Mucosa of rectum (tissue), 2 donors: ENCODE data around the gene LHPP.
A peak's percentile ranks its signal among the peaks of the same experiment; 100 is the strongest.
"Not testable (repeated sequence)": the region's sequence is repeated elsewhere in the genome, so short reads cannot be mapped to it uniquely, and the experiment has no call there.

Experiments
- H3K27ac ChIP-seq, 2 donors: one replicate each; pipeline ENCODE4 v1.7.0; 2013; ENCODE audit warnings: inconsistent platforms in 2 of 2, low read depth in 2 of 2, low read length in 2 of 2
- H3K27me3 ChIP-seq, 2 donors: one replicate each; pipeline ENCODE4 v1.7.0; 2013; ENCODE audit warnings: low read length in 2 of 2; ENCODE audit not compliant: control insufficient read depth in 2 of 2, insufficient read depth in 2 of 2
- H3K36me3 ChIP-seq, 2 donors: one replicate each; pipeline ENCODE4 v1.7.0; 2013; ENCODE audit warnings: low read length in 2 of 2; ENCODE audit not compliant: control insufficient read depth in 2 of 2, insufficient read depth in 2 of 2
- H3K4me1 ChIP-seq, 2 donors: one replicate each; pipeline ENCODE4 v1.7.0; 2013; ENCODE audit warnings: low read length in 2 of 2, mild to moderate bottlenecking in 1 of 2; ENCODE audit not compliant: control insufficient read depth in 2 of 2, insufficient read depth in 2 of 2
- H3K4me3 ChIP-seq, 2 donors: one replicate each; pipeline ENCODE4 v1.7.0; 2013; ENCODE audit warnings: low read length in 2 of 2
- H3K9ac ChIP-seq, 2 donors: one replicate each; pipeline ENCODE4 v1.7.0; 2013; ENCODE audit warnings: low read length in 2 of 2, low read depth in 1 of 2, mild to moderate bottlenecking in 1 of 2
- H3K9me3 ChIP-seq, 2 donors: one replicate each; pipeline ENCODE4 v1.7.0; 2013; ENCODE audit warnings: low read length in 2 of 2; ENCODE audit not compliant: control insufficient read depth in 2 of 2
- donor health status: healthy.
- donor health status: Normal muscosa, but diverticular disease.

The LHPP gene

DNA sequence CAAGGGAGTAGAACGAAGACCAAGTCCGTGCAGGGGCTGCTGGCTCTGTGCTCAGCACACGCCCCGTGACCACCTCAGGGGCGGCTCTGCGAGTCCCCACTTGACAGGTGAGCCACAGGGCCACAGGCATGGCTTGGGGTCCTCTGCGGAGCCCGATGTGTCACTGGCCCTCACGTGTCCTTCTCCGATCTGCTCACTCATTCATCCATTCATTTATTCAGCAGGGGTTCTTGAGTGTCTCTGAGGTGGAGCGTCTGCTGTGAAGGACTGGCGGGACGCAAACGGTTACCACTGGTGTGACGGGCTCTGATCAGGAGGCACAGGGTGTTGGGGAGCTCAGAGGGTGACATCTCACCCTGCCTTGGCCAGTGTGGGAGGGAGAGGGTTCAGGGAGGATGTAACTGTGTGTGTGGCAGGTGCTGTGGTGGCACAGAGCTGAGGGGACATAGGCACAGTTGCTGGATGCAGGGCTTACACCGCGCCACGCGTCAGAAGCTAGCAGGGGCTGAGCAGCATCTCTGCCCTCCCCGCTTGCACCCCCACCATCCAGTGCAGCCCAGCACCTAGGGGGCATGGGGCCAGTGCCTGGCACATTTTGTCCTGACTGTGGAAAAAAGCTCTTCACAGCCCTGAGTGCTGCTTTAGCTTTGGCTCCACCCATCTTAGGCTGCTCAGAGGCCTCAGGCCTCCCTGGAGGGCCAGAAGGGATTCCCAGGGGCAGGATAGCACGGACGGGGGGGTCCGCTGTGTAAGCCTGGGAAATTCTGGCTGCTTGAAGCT lies 116.8 kb downstream of the LHPP start:
- no peak overlapping the region for H3K27ac ChIP-seq
- H3K4me3 ChIP-seq: no peak overlapping the region
- H3K36me3 ChIP-seq: no peaks in the 10 kb centered on the region
- no peaks in the 10 kb centered on the region for H3K9me3 ChIP-seq
- no peak overlapping the region for H3K9ac ChIP-seq
- no peaks in the 10 kb centered on the region for H3K27me3 ChIP-seq
- no peaks in the 10 kb centered on the region for H3K4me1 ChIP-seq

GRCh38 chr10:124579011-124579399 lies 117.4 kb downstream of the LHPP start:
- Histone ChIP-seq H3K4me3 (no peak overlapping the region), H3K4me1 (no peaks in the 10 kb centered on the region), H3K27me3 (no peaks in the 10 kb centered on the region), H3K36me3 (no peaks in the 10 kb centered on the region), H3K9ac (no peak overlapping the region), H3K9me3 (no peaks in the 10 kb centered on the region), H3K27ac (no peak overlapping the region)

DNA sequence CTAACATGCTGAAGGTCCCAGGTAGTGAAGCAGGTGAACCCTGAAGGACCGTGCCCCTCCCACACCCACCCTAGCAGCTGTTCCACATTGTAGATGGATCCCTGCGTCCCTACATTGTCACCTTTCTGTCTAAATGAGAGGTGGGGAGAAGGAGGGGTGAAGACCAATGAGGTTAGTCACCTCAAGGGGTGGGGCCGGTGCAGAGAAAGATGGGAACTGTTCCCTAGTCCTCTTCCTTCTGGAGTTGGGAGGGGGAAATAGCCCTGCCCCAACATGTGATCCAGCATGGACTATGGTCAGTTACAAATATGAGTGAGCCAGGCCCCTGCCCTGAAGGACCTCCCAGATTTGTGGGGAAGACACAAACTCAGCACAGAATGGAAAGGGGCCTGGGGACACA lies 124.5 kb downstream of the LHPP start:
- no peaks in the 10 kb centered on the region for H3K27me3 ChIP-seq
- peaks cover 9 to 16% of the 10 kb centered on the region in 2 donors for H3K4me1 ChIP-seq
- no peaks in the 10 kb centered on the region for H3K36me3 ChIP-seq
- no peaks in the 10 kb centered on the region for H3K9me3 ChIP-seq
- H3K4me3 ChIP-seq: no peak overlapping the region
- H3K27ac ChIP-seq: peak overlapping the region in 1 of 2 donors; percentile 27
- H3K9ac ChIP-seq: no peak overlapping the region

- no peak overlapping the region for H3K27ac ChIP-seq
- H3K4me3 ChIP-seq: no peak overlapping the region
- H3K4me1 ChIP-seq: peaks cover 9 to 16% of the 10 kb centered on the region in 2 donors
- no peaks in the 10 kb centered on the region for H3K9me3 ChIP-seq
- H3K9ac ChIP-seq: no peak overlapping the region
- H3K27me3 ChIP-seq: no peaks in the 10 kb centered on the region
- H3K36me3 ChIP-seq: no peaks in the 10 kb centered on the region
Measured at GRCh38 chr10:124587811-124588211, 126.2 kb downstream of the LHPP start.

- H3K9me3 ChIP-seq, H3K27me3 ChIP-seq, H3K9ac ChIP-seq, H3K36me3 ChIP-seq, H3K4me3 ChIP-seq: not testable (repeated sequence)
- H3K4me1 ChIP-seq: peaks cover 9 to 16% of the 10 kb centered on the region in 2 donors
- H3K27ac ChIP-seq: peak overlapping the region; percentile 5 to 39
Measured at GRCh38 chr10:124588341-124588735, 126.7 kb downstream of the LHPP start.

GRCh38 chr10:124588736-124589490 lies 127.3 kb downstream of the LHPP start:
- H3K9me3 ChIP-seq: no peaks in the 10 kb centered on the region
- H3K9ac ChIP-seq: no peak overlapping the region
- H3K27ac ChIP-seq: peak overlapping the region; percentile 5 to 58
- no peaks in the 10 kb centered on the region for H3K27me3 ChIP-seq
- H3K4me1 ChIP-seq: peaks cover 9 to 16% of the 10 kb centered on the region in 2 donors
- no peaks in the 10 kb centered on the region for H3K36me3 ChIP-seq
- no peak overlapping the region for H3K4me3 ChIP-seq

DNA sequence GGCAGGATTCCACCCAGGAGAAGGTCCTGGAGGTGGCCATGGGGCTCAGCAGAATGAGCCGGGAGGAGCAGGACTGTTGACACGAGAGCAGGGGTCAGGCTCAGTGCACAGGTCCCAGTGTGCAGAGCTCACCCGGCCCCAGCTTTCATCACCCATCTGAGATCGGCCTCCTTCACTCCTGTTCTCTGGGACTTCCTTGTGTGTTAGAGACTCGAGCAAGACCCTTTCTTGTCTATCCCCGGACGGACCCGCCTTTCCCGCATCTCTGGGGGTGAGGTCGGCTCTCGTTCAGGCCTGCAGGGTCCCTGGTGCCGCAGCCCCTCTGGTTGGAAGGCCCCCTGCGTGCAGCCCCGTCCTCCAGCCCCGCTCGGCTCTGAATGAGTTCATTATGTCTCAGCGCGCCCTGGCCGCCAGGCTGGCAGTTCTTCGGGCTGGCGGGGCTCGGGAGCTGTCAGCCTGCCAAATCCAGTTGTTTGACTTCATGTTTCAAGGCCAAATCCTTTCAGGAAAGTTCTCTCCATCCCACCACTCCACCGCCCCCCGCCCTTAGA lies 127.9 kb downstream of the LHPP start:
- Histone ChIP-seq H3K27ac (peak overlapping the region; percentile 5 to 58), H3K4me3 (no peak overlapping the region), H3K27me3 (no peaks in the 10 kb centered on the region), H3K4me1 (peaks cover 9 to 16% of the 10 kb centered on the region in 2 donors), H3K9me3 (no peaks in the 10 kb centered on the region), H3K36me3 (no peaks in the 10 kb centered on the region), H3K9ac (peak overlapping the region in 1 of 2 donors; percentile 3)

DNA sequence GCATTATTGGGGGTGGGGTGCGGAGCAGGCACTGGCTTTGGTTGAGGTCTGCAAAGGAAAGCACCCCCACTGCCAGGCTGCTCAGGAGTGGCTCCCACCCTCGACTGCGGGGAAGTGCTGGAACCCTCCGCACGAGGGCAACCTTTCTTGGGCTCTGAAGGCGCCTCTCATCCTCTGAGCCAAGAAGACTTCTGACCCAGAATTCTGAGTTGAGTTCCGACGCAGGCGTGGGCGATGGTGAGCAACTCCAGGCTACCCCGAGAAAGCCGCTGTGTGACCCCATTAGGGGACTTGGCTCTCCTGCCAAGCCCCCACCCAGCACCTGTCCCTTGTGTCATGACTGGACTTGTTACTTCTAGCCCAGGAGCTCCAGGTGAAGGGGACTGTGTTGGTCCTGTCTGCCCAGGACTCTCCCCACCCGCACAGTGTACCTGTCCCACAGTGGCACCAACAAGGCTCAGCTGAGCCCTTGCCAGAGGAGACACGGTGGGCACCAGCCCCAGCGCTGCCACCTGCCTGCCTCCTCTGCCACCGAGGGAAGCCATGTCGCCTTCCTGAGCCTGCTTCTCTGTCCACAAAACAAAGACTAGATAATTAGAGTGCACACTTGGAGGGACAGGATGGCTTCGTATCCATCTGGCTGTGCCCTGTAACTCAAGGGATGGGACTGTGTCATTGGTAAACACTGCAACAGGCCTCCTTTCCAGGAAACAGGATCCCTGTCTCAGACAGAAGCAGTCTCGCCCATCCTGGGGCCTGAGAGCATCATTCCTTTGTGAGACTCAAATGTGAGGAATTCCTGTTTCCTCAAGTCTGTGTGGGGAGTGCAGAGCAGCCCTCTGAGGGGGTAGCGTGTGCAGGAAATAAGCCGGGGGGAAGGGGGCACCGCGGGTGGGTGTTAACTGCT lies 128.8 kb downstream of the LHPP start:
- H3K4me3 ChIP-seq: no peak overlapping the region
- H3K4me1 ChIP-seq: peaks cover 9 to 16% of the 10 kb centered on the region in 2 donors
- no peak overlapping the region for H3K9ac ChIP-seq
- no peak overlapping the region for H3K27ac ChIP-seq
- no peaks in the 10 kb centered on the region for H3K9me3 ChIP-seq
- H3K27me3 ChIP-seq: no peaks in the 10 kb centered on the region
- H3K36me3 ChIP-seq: no peaks in the 10 kb centered on the region

DNA sequence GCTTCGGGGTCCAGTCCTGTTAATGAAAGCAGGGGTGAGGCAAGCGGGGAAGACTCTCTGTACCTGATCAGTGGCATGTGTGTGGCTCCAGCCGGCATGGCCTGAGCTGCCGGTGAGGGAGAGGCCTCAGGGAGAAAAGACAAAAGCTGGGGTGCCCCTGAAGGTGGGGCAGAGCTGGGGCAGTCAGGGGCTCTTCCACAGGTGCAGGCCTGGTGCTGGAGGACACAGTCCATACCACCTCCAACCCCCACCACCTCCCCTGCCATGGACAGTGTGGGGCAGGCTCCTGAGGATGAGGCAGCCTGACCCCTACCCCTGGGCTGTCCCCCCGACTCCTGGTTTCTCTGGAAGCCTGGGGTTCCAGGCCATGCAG lies 129.5 kb downstream of the LHPP start:
- Histone ChIP-seq H3K9ac (no peak overlapping the region), H3K27me3 (no peaks in the 10 kb centered on the region), H3K9me3 (no peaks in the 10 kb centered on the region), H3K36me3 (no peaks in the 10 kb centered on the region), H3K4me3 (no peak overlapping the region), H3K27ac (no peak overlapping the region), H3K4me1 (peaks cover 9 to 16% of the 10 kb centered on the region in 2 donors)
